GM12878 (cell line): Measurements from ENCODE around the gene GORASP1. TPM values are rescaled to one million over a fixed set of nuclear protein-coding genes. Genes with fewer than 3 reads are reported as not detected.

Experiments
- ATAC-seq: fragments of 200-7000 bp; cut with Tn5 transposase; 3 replicates; pipeline ENCODE4 v1.9.1; 2020; ENCODE audit warnings: mild to moderate bottlenecking, moderate library complexity
- BruUV-seq: library from RNA; stranded (reverse); fragments of 400-500 nt; replicated peaks from 2 replicates; lab custom pipeline; 2021; lab: Mats Ljungman, UMichigan
- CTCF ChIA-PET: fragments of 300-600 bp; sonication (Branson Sonifier 250); formaldehyde crosslinking; extraction: SDS; loops from one replicate; lab custom pipeline; 2021; ENCODE audit warnings: inconsistent platforms; lab: Yijun Ruan, JAX
- POLR2A ChIA-PET: fragments of 350-600 bp; formaldehyde crosslinking; extraction: SDS; loops from one replicate; lab custom pipeline; 2021; ENCODE audit warnings: inconsistent platforms; lab: Charles Lee
- RAD21 ChIA-PET: fragments of 300-600 bp; sonication (Branson Sonifier 250); formaldehyde crosslinking; loops from one replicate; lab custom pipeline; 2023; ENCODE audit warnings: antibody characterized with exemption; ENCODE audit not compliant: unreplicated experiment; lab: Charles Lee
- SMC1A ChIA-PET: fragments of 300-600 bp; sonication (Branson Sonifier 250); formaldehyde crosslinking; loops from one replicate; lab custom pipeline; 2023; ENCODE audit not compliant: unreplicated experiment, uncharacterized antibody; lab: Charles Lee
- DNase-seq: peaks from one replicate; pipeline ENCODE4 v3.0.0-alpha.2; 2011; ENCODE audit warnings: low read depth, low spot score
- FAIRE-seq: peaks from 3 replicates; lab custom pipeline; 2011; peaks lifted over from hg19 to GRCh38; lab: Jason Lieb, UNC
- H2AFZ ChIP-seq: 2 replicates; pipeline ENCODE4 v1.6.0; 2011; ENCODE audit warnings: low read depth, low read length, control low read depth; ENCODE audit not compliant: control insufficient read depth
- H3K27ac ChIP-seq: 2 replicates; pipeline ENCODE4 v1.5.1; 2011; ENCODE audit warnings: control low read depth; ENCODE audit not compliant: control insufficient read depth, insufficient read depth
- H3K27me3 ChIP-seq, 2 experiments: replicated peaks in 1 of 2; 2 replicates each; pipeline versions ENCODE4 v1.6.0 to v1.6.1; 2011; ENCODE audit warnings: low read length in 1 of 2; ENCODE audit not compliant: control insufficient read depth in 2 of 2, insufficient read depth in 2 of 2
- H3K36me3 ChIP-seq, 2 experiments: 2 replicates each; pipeline ENCODE4 v1.5.1; 2011; ENCODE audit warnings: low read length in 1 of 2; ENCODE audit not compliant: control insufficient read depth in 2 of 2, insufficient read depth in 2 of 2
- H3K4me1 ChIP-seq: 2 replicates; pipeline ENCODE4 v1.6.1; 2011; ENCODE audit warnings: mild to moderate bottlenecking, low read length, moderate library complexity, mixed read lengths; ENCODE audit not compliant: control insufficient read depth, insufficient read depth
- H3K4me2 ChIP-seq: 2 replicates; pipeline ENCODE4 v1.6.0; 2011; ENCODE audit warnings: control low read depth; ENCODE audit not compliant: control insufficient read depth, insufficient read depth
- H3K4me3 ChIP-seq: fragments of 200-600 bp; sonication (generic); 2 replicates; pipeline ENCODE4 v1.5.1; 2016
- H3K79me2 ChIP-seq: 2 replicates; pipeline ENCODE4 v1.6.0; 2011; ENCODE audit warnings: low read length; ENCODE audit not compliant: control insufficient read depth, insufficient read depth
- H3K9ac ChIP-seq: 2 replicates; pipeline ENCODE4 v1.8.0; 2011; ENCODE audit warnings: low read length, control low read depth, mixed read lengths; ENCODE audit not compliant: control insufficient read depth, insufficient read depth
- H3K9me3 ChIP-seq: replicated peaks from 3 replicates; pipeline ENCODE4 v1.5.1; 2011; ENCODE audit warnings: mild to moderate bottlenecking, low read length; ENCODE audit not compliant: control insufficient read depth, insufficient read depth
- H4K20me1 ChIP-seq: 2 replicates; pipeline ENCODE4 v1.6.0; 2011; ENCODE audit not compliant: control insufficient read depth, insufficient read depth
- ATF2 ChIP-seq: IDR thresholded peaks from 2 replicates; pipeline ENCODE4 v1.6.1; 2012; ENCODE audit warnings: low read length, inconsistent platforms
- ATF7 ChIP-seq: fragments of 450-650 bp; IDR thresholded peaks from 2 replicates; pipeline ENCODE4 v1.6.1; 2016; ENCODE audit warnings: low read depth, mild to moderate bottlenecking
- IKZF2 ChIP-seq, 2 experiments: fragments of 450-650 bp; IDR thresholded peaks; 2 replicates each; pipeline ENCODE4 v1.6.1; 2017; ENCODE audit warnings: mild to moderate bottlenecking in 2 of 2, moderate library complexity in 2 of 2
- JUNB ChIP-seq: IDR thresholded peaks from 2 replicates; pipeline ENCODE4 v1.6.1; 2016; ENCODE audit warnings: antibody characterized with exemption, mild to moderate bottlenecking
- NFYB ChIP-seq: IDR thresholded peaks from 2 replicates; pipeline ENCODE4 v1.6.1; 2011; ENCODE audit warnings: low read depth, mild to moderate bottlenecking, low read length, improper control_type of control experiment, moderate library complexity; ENCODE audit not compliant: insufficient read depth
- NR2C1 ChIP-seq: fragments of 450-650 bp; IDR thresholded peaks from 2 replicates; pipeline ENCODE4 v1.6.1; 2017; ENCODE audit warnings: antibody characterized with exemption, mild to moderate bottlenecking, moderate library complexity
- PAX5 ChIP-seq: IDR thresholded peaks from 2 replicates; pipeline ENCODE4 v1.6.1; 2011; ENCODE audit warnings: low read depth, low read length, borderline replicate concordance
- PKNOX1 ChIP-seq: fragments of 450-650 bp; IDR thresholded peaks from 2 replicates; pipeline ENCODE4 v1.6.1; 2016; ENCODE audit warnings: mild to moderate bottlenecking
- SMARCA5 ChIP-seq: fragments of 450-650 bp; IDR thresholded peaks from 2 replicates; pipeline ENCODE4 v1.6.1; 2017; ENCODE audit warnings: mild to moderate bottlenecking
- SMC3 ChIP-seq: IDR thresholded peaks from 2 replicates; pipeline ENCODE4 v1.6.1; 2011; ENCODE audit warnings: low read length, improper control_type of control experiment, borderline replicate concordance
- TCF7 ChIP-seq: IDR thresholded peaks from 2 replicates; pipeline ENCODE4 v1.6.1; 2014; ENCODE audit warnings: antibody characterized with exemption, borderline replicate concordance
- ZNF207 ChIP-seq: fragments of 450-650 bp; IDR thresholded peaks from 2 replicates; pipeline ENCODE4 v1.6.1; 2014; ENCODE audit warnings: antibody characterized with exemption, mild to moderate bottlenecking, borderline replicate concordance
- ZNF687 ChIP-seq: fragments of 450-650 bp; IDR thresholded peaks from 2 replicates; pipeline ENCODE4 v1.6.1; 2017; ENCODE audit warnings: mild to moderate bottlenecking, moderate library complexity
- WGBS: methylation state at CpG from one replicate; pipeline ENCODE4 v1.1.6; 2016; ENCODE audit warnings: low lambda C conversion rate; ENCODE audit not compliant: insufficient replicate concordance, insufficient coverage; ENCODE audit errors: missing lambda C conversion rate; 5-methylcytosine and 5-hydroxymethylcytosine counted together
- in situ Hi-C: fragments of 300-500 bp; cut with MboI; formaldehyde crosslinking; loops from 9 replicates; pipeline ENCODE4 v1.14.3; 2018; ENCODE audit warnings: mixed read lengths
- intact Hi-C: fragments of 100-400 bp; cut with micrococcal nuclease; formaldehyde crosslinking; loops from one replicate; pipeline ENCODE4 v1.14.2; 2022; ENCODE audit not compliant: unreplicated experiment
- polyA plus RNA-seq, 11 experiments: library from polyadenylated mRNA; depleted of rRNA in 4 of 11; unstranded in 6 of 11; stranded (reverse) in 5 of 11; fragments of >200 nt; fragmentation: Nextera tagmentation in 4 of 11; fragmentation: Illumina TruSeq in 1 of 11; extraction: Ambion mirVana in 4 of 11; extraction: Trizol in 1 of 11; gene quantifications; 1 replicate in 1 of 11; 2 replicates in 10 of 11; pipeline versions ENCODE4 v1.2.1 to v1.2.3, GENCODE V29; 2011 to 2016; ENCODE audit warnings: inconsistent platforms in 2 of 11, missing spikeins in 2 of 11, low read depth in 1 of 11
- total RNA-seq, 4 experiments: library from RNA; depleted of rRNA in 3 of 4; stranded (reverse); fragments of >200 nt in 3 of 4; fragmentation: Illumina TruSeq in 1 of 4; extraction: Trizol in 1 of 4; gene quantifications; 2 replicates each; pipeline versions ENCODE4 v1.2.1 to v1.2.3, GENCODE V29; 2013 to 2021
- TF ChIP-seq, protein P1 (sequence below): fragments of 450-650 bp; formaldehyde crosslinking; IDR thresholded peaks from 2 replicates; pipeline ENCODE4 v1.5.0; 2022; ENCODE audit warnings: mild to moderate bottlenecking, missing genetic modification characterization

GORASP1 gene
- total and polyA plus RNA-seq, 10 of the 15 experiments (the other 5 are each of a cell fraction or from before 2014, with no cell fraction given) = 3.6 to 32.7 (median 23.2) TPM

DNA sequence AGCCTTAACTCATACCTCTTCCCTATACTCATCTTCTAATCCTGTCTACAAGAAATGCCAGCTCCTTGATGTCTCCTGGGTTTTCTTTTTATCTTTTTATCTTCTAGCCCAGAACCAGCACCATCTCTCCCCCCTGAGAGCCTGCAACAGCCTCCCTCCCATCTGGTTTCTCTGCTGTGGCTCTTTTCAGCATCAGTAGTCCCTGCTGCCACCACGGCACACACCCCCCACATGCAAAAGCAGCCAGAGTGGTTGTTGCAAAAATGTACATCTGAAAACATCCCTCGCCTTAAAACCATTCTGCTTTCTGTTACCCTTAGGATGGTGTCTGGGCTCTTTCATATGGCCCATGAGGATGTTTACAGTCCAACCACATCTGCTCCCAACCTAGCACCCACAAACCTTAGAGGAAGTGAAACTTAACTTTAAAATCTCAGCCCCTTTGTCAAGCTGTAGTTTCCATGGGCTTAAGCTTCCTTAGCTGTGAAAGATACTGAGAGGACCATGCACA, 828 bp upstream of the GORASP1 start:
- POLR2A ChIA-PET = interaction anchor here (0.9 to 2.1 kb wide), 8 partner anchors 23 to 118 kb away, joined by 3 to 11 read pairs (median 4); no protein-coding TSS in a partner anchor
- peaks cover 27% of the 10 kb centered on the region for H3K4me1 ChIP-seq
- intact Hi-C loops = loop anchor here (1.0 kb wide), 1 partner anchor 43 kb away; no protein-coding TSS in a partner anchor
- peak overlapping the region; percentile 59 for H3K27ac ChIP-seq
- H3K4me3 ChIP-seq = peak overlapping the region; percentile 91
- DNase-seq = peak; percentile 91
- H3K27me3 ChIP-seq = no peaks in the 10 kb centered on the region
- CTCF ChIA-PET = interaction anchor here (0.8 to 5.6 kb wide), 6 partner anchors 18 to 183 kb away, joined by 3 to 39 read pairs (median 3); no protein-coding TSS in a partner anchor
- in situ Hi-C loops = no loop called here
- 0% methylated on average over 2 of the region's 2 CpGs for WGBS
- SMC1A ChIA-PET = interaction anchor here (0.7 to 3.0 kb wide), 10 partner anchors 11 to 184 kb away, joined by 3 to 12 read pairs (median 6); no protein-coding TSS in a partner anchor
- peaks cover 14% of the 10 kb centered on the region for H3K79me2 ChIP-seq
- FAIRE-seq = peak; percentile 88
- H4K20me1 ChIP-seq = no peaks in the 10 kb centered on the region; the same call in 1 of the 2 replicates
- peak; percentile 85 for ATAC-seq
- peak overlapping the region; percentile 100 for H3K4me2 ChIP-seq
- RAD21 ChIA-PET = interaction anchor here (0.8 to 2.6 kb wide), 9 partner anchors 20 to 180 kb away, joined by 3 to 14 read pairs (median 4); partner anchors contain the start of gene XIRP1
- H3K36me3 ChIP-seq = no peaks in the 10 kb centered on the region; a peak in 2 of 4 replicates
- H3K9me3 ChIP-seq = no peaks in the 10 kb centered on the region
- H2AFZ ChIP-seq = peak overlapping the region; percentile 88; the same call in 1 of the 2 replicates
- BruUV-seq = no TSS peak
- peak overlapping the region; percentile 81; the same call in 1 of the 2 replicates for H3K9ac ChIP-seq
- TF ChIP-seq NR2C1 (no peak), NFYB (no peak), IKZF2 (IDR thresholded peaks at IDR 0.05) (peak; percentile 92 to 93), PKNOX1 (no peak), PAX5 (peak; percentile 45; the same call in 1 of the 2 replicates), SMC3 (no peak), TCF7 (no peak), SMARCA5 (peak; percentile 32; the same call in 1 of the 2 replicates), JUNB (no peak), ZNF207 (no peak), ATF2 (no peak), ZNF687 (no peak), ATF7 (peak; percentile 41)
- TF ChIP-seq, protein P1, sequence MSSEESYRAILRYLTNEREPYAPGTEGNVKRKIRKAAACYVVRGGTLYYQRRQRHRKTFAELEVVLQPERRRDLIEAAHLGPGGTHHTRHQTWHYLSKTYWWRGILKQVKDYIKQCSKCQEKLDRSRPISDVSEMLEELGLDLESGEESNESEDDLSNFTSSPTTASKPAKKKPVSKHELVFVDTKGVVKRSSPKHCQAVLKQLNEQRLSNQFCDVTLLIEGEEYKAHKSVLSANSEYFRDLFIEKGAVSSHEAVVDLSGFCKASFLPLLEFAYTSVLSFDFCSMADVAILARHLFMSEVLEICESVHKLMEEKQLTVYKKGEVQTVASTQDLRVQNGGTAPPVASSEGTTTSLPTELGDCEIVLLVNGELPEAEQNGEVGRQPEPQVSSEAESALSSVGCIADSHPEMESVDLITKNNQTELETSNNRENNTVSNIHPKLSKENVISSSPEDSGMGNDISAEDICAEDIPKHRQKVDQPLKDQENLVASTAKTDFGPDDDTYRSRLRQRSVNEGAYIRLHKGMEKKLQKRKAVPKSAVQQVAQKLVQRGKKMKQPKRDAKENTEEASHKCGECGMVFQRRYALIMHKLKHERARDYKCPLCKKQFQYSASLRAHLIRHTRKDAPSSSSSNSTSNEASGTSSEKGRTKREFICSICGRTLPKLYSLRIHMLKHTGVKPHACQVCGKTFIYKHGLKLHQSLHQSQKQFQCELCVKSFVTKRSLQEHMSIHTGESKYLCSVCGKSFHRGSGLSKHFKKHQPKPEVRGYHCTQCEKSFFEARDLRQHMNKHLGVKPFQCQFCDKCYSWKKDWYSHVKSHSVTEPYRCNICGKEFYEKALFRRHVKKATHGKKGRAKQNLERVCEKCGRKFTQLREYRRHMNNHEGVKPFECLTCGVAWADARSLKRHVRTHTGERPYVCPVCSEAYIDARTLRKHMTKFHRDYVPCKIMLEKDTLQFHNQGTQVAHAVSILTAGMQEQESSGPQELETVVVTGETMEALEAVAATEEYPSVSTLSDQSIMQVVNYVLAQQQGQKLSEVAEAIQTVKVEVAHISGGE (CRISPR knock-in tag) = no peak
